WI38 (cell line): ENCODE data around the gene F12.

Experiments used
- H3K4me3 ChIP-seq: 2 replicates; pipeline ENCODE4 v1.5.1; 2011; ENCODE audit warnings: low read depth, mild to moderate bottlenecking, control low read depth, low read length
- TF ChIP-seq, protein P1 (sequence below): IDR thresholded peaks from 2 replicates; pipeline ENCODE4 v1.5.1; 2012; ENCODE audit warnings: low read depth, mild to moderate bottlenecking, control low read depth, low read length

Gene F12

DNA sequence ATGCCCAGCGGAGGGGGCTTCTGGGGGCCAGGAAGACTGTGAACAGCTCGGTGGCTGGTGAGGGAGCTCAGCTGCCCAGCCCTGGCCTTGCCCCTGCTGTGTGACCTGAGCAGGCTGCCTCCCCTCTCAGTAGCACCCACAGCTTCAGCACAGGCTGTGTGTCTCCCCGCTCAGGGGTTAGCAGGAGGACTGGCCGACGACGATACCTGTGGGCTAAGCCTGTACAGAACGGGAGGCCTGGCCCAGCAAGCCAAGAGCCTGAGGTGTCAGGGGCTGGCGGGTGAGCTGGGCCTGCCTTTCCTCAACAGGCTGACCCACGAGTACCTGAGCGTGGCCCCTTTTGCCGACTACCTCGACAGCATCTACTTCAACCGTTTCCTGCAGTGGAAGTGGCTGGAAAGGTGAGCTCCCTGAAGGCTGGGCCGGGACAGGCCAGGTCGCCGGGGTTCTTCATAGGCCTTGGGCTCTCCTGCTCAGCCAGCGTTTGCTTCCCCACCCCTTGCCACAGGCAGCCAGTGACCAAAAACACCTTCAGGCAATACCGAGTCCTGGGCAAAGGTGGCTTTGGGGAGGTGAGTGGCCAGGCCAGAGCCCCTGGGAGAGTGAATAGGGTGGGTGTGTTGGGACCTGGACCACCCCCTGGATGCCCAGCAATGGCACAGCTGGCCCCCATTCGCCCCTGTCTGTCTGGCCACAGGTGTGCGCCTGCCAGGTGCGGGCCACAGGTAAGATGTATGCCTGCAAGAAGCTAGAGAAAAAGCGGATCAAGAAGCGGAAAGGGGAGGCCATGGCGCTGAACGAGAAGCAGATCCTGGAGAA, 23.7 kb upstream of the F12 start:
- no peak overlapping the region for H3K4me3 ChIP-seq
- TF ChIP-seq, protein P1, sequence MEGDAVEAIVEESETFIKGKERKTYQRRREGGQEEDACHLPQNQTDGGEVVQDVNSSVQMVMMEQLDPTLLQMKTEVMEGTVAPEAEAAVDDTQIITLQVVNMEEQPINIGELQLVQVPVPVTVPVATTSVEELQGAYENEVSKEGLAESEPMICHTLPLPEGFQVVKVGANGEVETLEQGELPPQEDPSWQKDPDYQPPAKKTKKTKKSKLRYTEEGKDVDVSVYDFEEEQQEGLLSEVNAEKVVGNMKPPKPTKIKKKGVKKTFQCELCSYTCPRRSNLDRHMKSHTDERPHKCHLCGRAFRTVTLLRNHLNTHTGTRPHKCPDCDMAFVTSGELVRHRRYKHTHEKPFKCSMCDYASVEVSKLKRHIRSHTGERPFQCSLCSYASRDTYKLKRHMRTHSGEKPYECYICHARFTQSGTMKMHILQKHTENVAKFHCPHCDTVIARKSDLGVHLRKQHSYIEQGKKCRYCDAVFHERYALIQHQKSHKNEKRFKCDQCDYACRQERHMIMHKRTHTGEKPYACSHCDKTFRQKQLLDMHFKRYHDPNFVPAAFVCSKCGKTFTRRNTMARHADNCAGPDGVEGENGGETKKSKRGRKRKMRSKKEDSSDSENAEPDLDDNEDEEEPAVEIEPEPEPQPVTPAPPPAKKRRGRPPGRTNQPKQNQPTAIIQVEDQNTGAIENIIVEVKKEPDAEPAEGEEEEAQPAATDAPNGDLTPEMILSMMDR: no peak

DNA sequence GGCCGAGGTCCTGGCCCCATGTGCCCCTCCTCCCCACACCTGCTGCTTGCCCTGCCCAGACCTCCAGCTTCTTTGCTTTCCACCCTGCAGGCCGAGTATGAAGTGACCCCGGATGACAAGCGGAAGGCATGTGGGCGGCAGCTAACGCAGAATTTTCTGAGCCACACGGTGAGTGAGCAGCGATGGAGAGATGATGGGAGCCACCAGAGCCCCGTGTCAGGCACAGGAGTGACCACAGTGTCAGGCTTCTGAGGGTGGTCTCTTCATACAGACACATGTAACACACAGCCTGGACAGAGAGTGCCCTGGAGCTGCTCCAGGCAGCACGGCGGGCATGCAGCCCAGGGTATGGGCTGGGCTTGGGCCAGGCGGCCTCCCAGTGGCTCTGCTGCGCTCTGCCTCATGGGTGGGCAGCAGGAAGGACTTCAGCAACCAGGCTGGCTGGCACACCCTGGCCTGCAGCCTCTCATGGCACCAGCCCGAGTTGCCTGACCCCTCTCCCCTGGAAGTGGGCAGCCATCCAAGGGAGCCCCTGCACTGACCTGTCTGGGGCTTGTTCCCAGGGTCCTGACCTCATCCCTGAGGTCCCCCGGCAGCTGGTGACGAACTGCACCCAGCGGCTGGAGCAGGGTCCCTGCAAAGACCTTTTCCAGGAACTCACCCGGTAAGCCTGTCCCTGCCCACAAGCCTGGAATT, 22.9 kb upstream of the F12 start:
- TF ChIP-seq, protein P1: no peak
- no peak overlapping the region for H3K4me3 ChIP-seq

DNA sequence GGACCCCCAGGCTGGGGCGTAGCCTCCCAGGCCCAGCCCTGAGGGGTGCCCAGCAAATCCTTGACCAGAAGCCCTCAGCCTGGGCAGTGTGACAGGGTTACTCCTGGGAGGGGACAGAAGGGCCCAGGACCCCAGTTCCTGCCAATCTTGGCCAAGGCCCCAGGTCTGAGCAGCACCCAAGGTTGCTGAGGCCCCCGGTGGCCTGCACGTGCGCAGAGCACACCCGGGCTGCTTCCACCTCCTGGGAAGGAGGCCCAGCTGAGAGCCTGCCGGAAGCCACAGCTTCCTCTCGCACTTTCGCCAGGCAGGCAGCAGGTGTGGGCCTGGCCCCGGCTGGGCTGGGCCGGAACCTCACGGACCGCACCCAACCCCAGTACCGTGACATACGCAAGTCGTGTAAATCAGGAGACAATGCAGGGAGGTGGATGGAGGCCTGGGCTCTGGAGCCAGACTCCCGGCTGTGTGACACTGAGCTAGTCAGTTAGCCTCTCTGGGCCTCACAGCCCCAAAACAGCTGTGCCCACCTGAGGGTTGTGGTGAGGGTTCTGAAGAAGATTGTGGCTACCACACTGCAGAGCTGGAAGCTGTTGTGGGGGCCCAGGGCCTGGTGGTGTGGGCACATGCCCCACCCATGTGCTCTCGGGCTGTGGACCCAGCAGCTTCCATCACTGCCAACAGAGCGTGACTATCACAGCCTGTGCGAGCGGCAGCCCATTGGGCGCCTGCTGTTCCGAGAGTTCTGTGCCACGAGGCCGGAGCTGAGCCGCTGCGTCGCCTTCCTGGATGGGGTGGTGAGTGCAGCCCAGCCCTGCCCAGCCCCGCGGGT, 22.2 kb upstream of the F12 start:
- no peak overlapping the region for H3K4me3 ChIP-seq
- TF ChIP-seq, protein P1: no peak

DNA sequence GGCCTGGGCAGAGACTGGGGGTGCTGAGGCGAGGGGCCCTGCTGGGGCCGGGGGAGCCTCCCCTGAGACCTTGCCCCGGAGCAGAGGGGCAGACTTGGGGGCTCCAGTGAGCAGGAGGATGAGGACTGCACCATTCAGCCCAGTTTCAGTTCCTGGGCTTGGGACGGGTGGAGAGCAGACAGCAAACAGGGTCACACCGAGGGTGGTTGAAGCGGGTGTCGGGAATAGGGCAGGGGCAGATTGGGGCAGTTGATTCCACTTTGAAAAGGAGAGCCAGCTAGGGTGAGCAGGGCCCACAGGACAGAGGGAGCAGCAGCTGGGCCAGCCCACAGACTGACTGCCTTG, 21.6 kb upstream of the F12 start:
- H3K4me3 ChIP-seq: no peak overlapping the region
- TF ChIP-seq, protein P1: no peak

DNA sequence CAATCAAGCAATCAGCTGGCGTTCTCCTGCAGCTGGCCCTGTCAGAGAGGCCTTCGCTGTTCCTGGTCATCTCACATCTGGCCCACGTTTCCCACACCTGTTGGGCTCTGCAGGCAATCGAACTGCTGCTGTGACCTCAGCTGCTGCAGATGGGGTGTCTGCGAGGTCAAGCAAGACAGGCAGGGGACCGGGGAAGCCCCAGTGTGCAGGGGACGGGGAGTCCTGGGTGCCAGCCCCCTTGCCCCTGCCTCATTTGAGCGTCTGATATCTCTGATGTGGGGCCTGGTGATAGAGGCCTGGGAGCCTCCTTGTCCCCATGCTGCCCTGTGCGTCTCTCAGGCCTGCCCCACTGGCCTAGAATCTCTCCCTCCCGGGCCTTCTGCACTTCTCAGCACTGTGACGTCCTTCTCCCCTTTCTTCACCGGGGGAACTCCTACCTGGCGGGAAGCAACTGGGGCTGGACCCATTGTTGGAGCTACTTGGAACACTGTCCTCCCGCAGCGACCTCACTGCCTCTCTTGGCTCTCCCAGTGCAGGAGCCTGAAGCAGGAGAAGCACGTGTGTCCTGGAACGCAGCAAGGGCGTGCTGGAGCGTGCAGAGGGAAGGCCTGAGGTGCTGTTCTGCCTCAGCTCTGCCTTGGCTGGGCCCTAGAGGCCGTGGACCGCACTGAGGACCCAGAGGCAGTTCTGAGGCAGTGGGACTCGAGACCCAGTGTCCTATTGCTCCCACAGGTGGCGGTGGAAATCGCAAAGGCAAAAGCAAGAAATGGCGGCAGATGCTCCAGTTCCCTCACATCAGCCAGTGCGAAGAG, 21.0 kb upstream of the F12 start:
- H3K4me3 ChIP-seq: no peak overlapping the region
- TF ChIP-seq, protein P1: no peak

DNA sequence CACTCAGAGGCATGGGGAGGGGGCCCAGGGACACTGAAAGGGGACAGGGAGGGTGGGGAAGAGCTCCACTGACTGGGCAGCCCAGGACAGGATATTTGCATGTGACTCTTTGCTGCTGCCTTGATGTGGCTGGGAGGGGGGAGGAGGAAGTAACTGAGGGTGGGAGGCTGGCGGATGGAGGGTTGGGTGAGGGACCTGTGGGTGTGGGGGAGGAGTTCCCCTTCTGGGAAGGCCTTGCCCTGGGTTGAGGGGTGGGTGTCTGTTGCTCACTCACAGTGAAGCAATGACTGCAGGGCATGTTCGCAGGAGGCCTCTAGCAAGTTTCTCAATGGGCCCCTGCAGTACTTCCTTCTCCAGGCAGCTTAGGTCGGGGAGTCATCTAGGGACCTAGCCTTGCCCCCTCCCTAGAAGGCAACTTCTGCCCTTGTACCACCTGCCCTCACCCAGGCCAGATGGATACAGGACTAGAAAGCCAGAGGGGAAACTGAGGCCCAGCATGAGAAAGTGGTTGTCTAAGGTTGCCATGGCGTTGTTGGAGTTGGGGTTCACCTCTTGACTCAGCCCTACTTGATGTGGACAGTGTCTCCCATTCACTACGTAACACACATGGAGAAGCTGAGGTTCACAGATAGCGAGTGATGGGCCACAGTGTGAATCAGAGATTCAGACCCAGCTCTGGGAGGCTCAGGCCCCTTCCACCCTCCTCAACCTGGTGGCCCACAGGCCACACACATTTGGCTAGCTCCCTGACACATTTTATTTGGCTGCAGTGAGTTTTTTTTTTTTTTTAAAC, 20.1 kb upstream of the F12 start:
- TF ChIP-seq, protein P1: no peak
- no peak overlapping the region for H3K4me3 ChIP-seq
